HEK293 (cell line): Measurements from ENCODE around the gene FSTL4.

Experiments
- CTCF ChIP-seq: fragments of 450-650 bp; formaldehyde crosslinking; IDR thresholded peaks from 2 replicates; pipeline ENCODE4 v1.5.1; 2016; ENCODE audit warnings: missing biosample characterization, missing genetic modification characterization
- EGR2 ChIP-seq: fragments of 450-650 bp; formaldehyde crosslinking; IDR thresholded peaks from 2 replicates; pipeline ENCODE4 v1.5.1; 2016; ENCODE audit warnings: low read depth, missing biosample characterization, missing genetic modification characterization
- ZBTB21 ChIP-seq: fragments of 450-650 bp; formaldehyde crosslinking; IDR thresholded peaks from 2 replicates; pipeline ENCODE4 v1.5.1; 2017; ENCODE audit warnings: missing biosample characterization, missing genetic modification characterization
- ZBTB48 ChIP-seq: fragments of 450-650 bp; formaldehyde crosslinking; IDR thresholded peaks from 2 replicates; pipeline ENCODE4 v1.5.1; 2016; ENCODE audit warnings: missing biosample characterization, missing genetic modification characterization
- ZNF585B ChIP-seq: fragments of 450-650 bp; formaldehyde crosslinking; IDR thresholded peaks from 2 replicates; pipeline ENCODE4 v1.5.1; 2016; ENCODE audit warnings: missing biosample characterization, missing genetic modification characterization
- ZNF768 ChIP-seq: fragments of 450-650 bp; formaldehyde crosslinking; IDR thresholded peaks from 2 replicates; pipeline ENCODE4 v1.5.1; 2018; ENCODE audit warnings: missing biosample characterization, mild to moderate bottlenecking, missing genetic modification characterization
- TF ChIP-seq, protein P1 (sequence below): fragments of 450-650 bp; IDR thresholded peaks from 2 replicates; pipeline ENCODE4 v1.5.1; 2018; ENCODE audit warnings: missing biosample characterization, missing genetic modification characterization

DNA sequence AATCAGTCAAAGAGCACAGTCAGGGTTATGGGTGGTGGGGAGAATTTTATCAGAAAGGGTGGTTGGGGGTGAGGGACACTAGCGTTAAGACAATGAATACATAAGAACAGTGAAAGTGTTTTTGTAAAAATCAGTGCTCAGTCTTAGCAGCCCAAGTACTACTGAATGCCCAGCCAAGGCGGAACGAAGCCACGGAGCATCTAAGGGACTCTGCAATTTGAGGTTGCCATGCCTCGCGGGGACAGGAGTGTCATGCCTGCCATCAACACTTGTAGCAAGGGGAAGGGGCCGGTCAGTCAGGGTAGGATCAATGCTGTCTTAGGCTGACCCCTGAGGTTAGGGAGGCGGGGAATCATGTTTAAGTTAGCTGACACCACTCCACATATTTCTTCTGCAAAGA lies 13.3 kb downstream of the FSTL4 start:
- TF ChIP-seq ZBTB48 (tag by site-specific recombination) (no peak), ZNF585B (tag by site-specific recombination) (no peak), ZBTB21 (tag by site-specific recombination) (no peak), CTCF (tag by site-specific recombination) (no peak), EGR2 (tag by site-specific recombination) (no peak), ZNF768 (no peak)
- TF ChIP-seq, protein P1, sequence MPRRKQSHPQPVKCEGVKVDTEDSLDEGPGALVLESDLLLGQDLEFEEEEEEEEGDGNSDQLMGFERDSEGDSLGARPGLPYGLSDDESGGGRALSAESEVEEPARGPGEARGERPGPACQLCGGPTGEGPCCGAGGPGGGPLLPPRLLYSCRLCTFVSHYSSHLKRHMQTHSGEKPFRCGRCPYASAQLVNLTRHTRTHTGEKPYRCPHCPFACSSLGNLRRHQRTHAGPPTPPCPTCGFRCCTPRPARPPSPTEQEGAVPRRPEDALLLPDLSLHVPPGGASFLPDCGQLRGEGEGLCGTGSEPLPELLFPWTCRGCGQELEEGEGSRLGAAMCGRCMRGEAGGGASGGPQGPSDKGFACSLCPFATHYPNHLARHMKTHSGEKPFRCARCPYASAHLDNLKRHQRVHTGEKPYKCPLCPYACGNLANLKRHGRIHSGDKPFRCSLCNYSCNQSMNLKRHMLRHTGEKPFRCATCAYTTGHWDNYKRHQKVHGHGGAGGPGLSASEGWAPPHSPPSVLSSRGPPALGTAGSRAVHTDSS (tag by site-specific recombination) = no peak
